Measurements from ENCODE around the gene FOXM1. TPM values are rescaled to one million over a fixed set of nuclear protein-coding genes. Genes with fewer than 3 reads are reported as not detected.
A peak's percentile ranks its signal among the peaks of the same experiment; 100 is the strongest.

Gene FOXM1
- total and polyA plus RNA-seq, 2 of the 13 experiments (the other 11 are each of a cell fraction or from before 2014, with no cell fraction given): 17.1 to 25.9 TPM

DNA sequence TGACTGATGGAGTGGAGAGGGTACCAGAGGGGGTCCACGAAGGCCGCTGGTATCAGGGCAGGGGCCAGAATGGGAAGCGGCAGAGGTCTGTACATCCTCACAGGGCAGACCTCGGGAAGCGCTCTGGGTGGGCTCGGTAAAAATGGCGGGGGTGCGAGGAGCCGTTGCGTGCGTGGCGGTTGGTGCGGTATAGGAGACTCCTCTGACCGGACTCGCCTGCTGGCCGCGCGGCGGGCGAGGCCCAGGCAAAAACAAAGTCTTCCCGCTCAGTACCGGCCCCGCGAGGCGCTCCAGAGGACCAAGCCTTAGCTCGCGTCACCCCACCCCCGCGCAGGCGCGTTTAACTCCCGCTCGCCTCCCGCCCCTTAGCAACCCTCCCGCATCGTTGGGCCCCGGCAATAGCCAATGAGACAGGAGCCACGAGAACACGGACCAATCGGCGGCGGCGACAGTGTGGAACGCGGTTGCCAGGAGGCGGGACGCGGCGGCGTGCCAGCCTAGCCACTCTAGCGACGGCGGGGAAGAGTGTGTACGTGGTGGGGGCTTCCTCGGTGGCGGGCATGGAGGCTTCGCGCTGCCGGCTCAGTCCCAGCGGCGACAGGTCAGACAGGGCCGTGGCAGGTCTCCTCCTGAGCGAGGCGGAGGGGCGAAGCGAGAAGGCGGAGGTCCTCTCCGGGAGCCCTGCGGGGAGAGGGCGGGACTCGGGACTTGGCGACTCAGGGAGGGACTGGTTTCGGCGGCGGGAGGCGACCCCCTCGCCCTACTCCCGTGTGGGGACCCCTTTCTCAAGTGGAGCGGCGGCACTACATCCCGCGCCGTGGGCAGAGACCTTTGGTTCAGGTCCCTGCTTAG lies 13.6 kb upstream of the FOXM1 start, which contains the start of gene TULP3 (continued):
- TF ChIP-seq KAT2B (IDR thresholded peaks at IDR 0.05; ENCODE audit: borderline replicate concordance, low read depth, low read length) (no peak), ZNF703 (CRISPR knock-in tag; IDR thresholded peaks at IDR 0.05; ENCODE audit: borderline replicate concordance) (no peak), SNAI1 (CRISPR knock-in tag; IDR thresholded peaks at IDR 0.05; ENCODE audit: borderline replicate concordance) (0 out of 2 replicates have a peak, but pooled peaks have one; percentile 26), MAF1 (CRISPR knock-in tag; IDR thresholded peaks at IDR 0.05; ENCODE audit: borderline replicate concordance) (peak; percentile 22; the same call in 1 of the 2 replicates), TFAP4 (IDR thresholded peaks at IDR 0.05; ENCODE audit: borderline replicate concordance, low read depth) (no peak), CHD4 (IDR thresholded peaks at IDR 0.05; ENCODE audit: borderline replicate concordance, low read length) (no peak), HOXA5 (CRISPR knock-in tag; IDR thresholded peaks at IDR 0.05) (peak; percentile 81; the same call in 1 of the 2 replicates), ZNF75D (CRISPR knock-in tag; IDR thresholded peaks at IDR 0.05; ENCODE audit: borderline replicate concordance) (no peak), ZMAT5 (CRISPR knock-in tag; IDR thresholded peaks at IDR 0.05; ENCODE audit: borderline replicate concordance, low read depth) (no peak), ZNF44 (CRISPR knock-in tag; IDR thresholded peaks at IDR 0.05) (0 out of 2 replicates have a peak, but pooled peaks have one; percentile 32), ZNF256 (CRISPR knock-in tag; conservative IDR thresholded peaks at IDR 0.05) (no peak), NONO (IDR thresholded peaks at IDR 0.05) (no peak), NONO (CRISPR knock-in tag; conservative IDR thresholded peaks at IDR 0.05) (peak; percentile 83), BATF2 (CRISPR knock-in tag; IDR thresholded peaks at IDR 0.05) (no peak), TCF12 (IDR thresholded peaks at IDR 0.05) (no peak), TCF12 (CRISPR knock-in tag; IDR thresholded peaks at IDR 0.05) (no peak), MYNN (CRISPR knock-in tag; IDR thresholded peaks at IDR 0.05; ENCODE audit: low read depth) (no peak), ZNF160 (CRISPR knock-in tag; IDR thresholded peaks at IDR 0.05) (no peak; the same call in 1 of the 2 replicates), ZFP36L2 (CRISPR knock-in tag; IDR thresholded peaks at IDR 0.05) (no peak), ADNP (CRISPR knock-in tag; IDR thresholded peaks at IDR 0.05) (no peak), ZNF263 (CRISPR knock-in tag; IDR thresholded peaks at IDR 0.05) (no peak), ZNF615 (CRISPR knock-in tag; IDR thresholded peaks at IDR 0.05; ENCODE audit: borderline replicate concordance) (no peak), HDAC1 (CRISPR knock-in tag; IDR thresholded peaks at IDR 0.05) (peak; percentile 91), ZNF660 (CRISPR knock-in tag; IDR thresholded peaks at IDR 0.05; ENCODE audit: borderline replicate concordance, low read depth) (no peak), ZNF225 (CRISPR knock-in tag; IDR thresholded peaks at IDR 0.05) (no peak)
- TF ChIP-seq, protein P1, sequence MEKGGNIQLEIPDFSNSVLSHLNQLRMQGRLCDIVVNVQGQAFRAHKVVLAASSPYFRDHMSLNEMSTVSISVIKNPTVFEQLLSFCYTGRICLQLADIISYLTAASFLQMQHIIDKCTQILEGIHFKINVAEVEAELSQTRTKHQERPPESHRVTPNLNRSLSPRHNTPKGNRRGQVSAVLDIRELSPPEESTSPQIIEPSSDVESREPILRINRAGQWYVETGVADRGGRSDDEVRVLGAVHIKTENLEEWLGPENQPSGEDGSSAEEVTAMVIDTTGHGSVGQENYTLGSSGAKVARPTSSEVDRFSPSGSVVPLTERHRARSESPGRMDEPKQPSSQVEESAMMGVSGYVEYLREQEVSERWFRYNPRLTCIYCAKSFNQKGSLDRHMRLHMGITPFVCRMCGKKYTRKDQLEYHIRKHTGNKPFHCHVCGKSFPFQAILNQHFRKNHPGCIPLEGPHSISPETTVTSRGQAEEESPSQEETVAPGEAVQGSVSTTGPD (CRISPR knock-in tag; IDR thresholded peaks at IDR 0.05): no peak
- TF ChIP-seq, protein P2, sequence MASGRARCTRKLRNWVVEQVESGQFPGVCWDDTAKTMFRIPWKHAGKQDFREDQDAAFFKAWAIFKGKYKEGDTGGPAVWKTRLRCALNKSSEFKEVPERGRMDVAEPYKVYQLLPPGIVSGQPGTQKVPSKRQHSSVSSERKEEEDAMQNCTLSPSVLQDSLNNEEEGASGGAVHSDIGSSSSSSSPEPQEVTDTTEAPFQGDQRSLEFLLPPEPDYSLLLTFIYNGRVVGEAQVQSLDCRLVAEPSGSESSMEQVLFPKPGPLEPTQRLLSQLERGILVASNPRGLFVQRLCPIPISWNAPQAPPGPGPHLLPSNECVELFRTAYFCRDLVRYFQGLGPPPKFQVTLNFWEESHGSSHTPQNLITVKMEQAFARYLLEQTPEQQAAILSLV (CRISPR knock-in tag; IDR thresholded peaks at IDR 0.05; ENCODE audit: borderline replicate concordance): peak; percentile 93; the same call in 1 of the 2 replicates
